Stimulated activated CD8-positive, alpha-beta memory T cell treated with anti-CD3 and anti-CD28 coated beads, Interleukin-12 subunit alpha, Interleukin-12 subunit beta, amount 100 ng/mL, for 24 hours (primary cell): ENCODE measurements around the gene TMEM37.

Experiments
- DNase-seq: peaks from one replicate; pipeline ENCODE4 v3.0.0-alpha.2; 2020; ENCODE audit errors: extremely low read depth

Gene TMEM37

DNA sequence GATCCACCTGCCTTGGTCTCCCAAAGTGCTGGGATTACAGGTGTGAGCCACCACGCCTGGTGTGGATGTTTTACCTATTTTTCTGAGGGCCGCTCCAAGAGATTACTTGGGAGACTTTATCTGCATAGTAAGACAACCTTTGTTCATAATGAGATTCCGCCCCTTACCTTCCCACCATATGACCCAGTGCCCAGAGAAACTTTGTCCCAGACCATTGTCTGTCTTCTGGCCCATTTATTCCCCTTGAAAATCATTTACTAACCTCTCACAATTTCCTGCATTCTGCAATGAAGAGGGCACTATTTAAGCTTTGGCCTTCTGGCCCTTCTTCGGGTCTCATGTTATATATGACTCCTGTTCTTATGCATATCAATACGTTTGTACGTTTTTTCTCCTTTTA is 13.7 kb upstream of the TMEM37 start:
- DNase-seq = no peak

DNA sequence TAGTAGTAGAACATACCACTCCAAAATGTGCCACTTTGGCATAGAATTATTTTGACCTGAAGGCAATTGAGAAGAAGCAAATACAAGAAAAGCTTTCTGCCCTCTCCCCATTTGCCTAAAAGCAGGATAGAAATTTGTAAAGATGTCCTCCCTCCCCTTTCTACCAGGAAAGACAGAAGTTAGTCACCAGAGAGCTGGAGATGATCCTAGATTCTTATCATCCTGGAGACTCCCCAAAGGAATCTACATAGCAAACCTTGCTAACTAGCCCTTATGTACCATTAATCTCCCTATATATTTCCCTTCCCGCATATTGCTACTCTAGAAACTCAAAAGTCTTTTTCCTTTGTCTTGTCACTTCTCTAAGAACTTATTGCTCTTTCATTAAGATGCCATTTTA is 12.6 kb upstream of the TMEM37 start:
- DNase-seq = no peak

DNA sequence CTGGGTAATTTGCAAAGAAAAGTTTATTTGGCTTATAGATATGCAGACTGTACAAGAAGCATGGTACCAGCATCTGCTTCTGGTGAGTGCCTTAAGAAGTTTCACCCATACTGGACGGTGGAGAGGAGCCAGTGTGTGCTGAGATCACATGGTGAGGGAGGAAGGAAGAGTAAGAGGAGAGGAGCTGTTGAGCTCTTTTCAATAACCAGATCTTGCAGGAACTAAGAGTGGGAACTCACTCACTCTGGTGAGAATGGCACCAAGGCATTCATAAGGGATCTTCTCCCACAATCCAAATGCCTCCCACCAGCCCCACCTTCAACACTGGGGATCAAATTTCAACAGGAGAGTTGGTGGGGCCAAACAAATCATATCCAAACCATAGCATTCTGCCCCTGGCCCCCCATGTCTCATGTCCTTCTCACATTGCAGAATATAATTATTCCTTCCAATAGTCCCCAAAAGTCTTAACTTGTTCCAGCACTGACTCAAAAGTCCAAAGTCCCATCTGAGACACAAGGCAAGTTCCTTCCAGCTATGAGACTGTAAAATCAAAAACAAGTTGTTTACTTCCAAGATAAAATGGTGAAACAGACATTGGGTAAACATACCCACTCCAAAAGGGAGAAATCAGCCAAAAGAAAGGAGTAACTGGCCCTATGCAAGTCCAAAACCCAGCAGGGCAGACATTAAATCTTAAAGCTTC is 11.7 kb upstream of the TMEM37 start:
- DNase-seq = no peak

DNA sequence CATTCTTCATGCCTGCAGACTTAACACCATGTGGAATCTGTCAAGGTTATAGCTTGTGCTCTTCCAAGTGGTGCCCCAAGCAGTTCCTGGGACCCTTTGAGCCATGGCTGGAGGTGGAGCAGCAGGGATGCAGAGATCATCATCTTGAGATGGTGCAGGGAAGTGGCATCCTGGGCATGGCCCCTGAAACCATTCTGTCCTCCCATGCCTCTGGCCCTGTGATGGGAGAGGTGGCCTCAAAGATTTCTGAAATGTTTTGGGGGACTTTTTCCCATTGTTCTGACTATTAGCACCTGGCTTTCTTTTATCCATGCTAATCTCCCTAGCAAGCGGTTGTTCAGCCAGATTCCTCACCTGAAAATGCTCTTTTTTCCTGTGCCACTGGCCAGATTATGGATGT is 10.3 kb upstream of the TMEM37 start:
- no peak for DNase-seq

DNA sequence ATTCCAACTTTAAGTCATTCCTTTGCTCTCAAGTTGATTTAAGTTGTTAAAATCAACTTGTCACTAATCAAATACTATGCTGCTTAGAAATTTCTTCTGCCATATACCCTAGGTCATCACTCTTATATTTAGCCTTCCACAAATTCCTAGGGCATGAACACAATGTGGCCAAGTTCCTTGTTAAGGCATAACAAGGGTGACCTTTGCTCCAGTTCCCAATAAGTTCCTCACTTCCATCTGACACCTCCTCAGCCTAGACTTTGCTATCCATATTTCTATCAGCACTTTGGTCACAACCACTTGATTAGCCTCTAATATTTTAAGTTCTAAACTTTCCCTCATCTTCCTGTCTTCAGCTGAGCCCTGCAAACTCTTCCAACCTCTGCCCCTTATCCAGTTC is 9.9 kb upstream of the TMEM37 start:
- DNase-seq = no peak

DNA sequence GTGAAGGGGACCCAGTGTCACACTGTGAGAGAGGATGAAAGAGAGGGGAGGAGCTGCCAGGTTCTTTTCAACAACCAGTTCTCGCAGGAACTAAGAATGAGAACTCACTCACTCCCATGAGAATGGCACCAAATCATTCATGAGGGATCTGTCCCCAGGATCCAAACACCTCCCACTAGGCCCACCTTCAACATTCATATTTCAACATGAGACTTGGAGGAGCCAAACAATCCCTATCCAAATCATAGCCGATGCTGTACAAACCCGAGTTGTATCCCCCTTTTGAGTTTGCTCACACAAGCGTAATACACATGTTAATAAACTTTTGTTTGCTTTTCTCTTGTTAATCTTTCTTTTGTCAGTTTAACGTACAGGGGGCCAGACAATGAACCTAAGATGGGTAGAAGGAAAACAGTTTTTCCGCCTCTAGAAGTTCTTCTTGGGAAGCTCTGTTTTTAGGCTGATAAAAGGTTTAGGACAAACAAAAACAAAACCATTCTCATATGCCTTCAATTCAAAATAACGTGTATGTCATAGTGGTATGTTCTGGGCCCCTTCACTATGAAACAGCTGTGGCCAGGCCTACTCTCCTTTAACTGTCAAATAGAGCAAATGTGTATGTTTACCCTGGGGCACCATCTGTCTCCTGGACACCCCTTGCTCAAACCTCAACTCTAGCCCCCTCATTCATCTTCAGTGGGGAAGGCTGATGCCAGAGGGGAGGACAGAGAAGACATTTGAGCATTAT is 9.1 kb upstream of the TMEM37 start:
- DNase-seq = no peak

DNA sequence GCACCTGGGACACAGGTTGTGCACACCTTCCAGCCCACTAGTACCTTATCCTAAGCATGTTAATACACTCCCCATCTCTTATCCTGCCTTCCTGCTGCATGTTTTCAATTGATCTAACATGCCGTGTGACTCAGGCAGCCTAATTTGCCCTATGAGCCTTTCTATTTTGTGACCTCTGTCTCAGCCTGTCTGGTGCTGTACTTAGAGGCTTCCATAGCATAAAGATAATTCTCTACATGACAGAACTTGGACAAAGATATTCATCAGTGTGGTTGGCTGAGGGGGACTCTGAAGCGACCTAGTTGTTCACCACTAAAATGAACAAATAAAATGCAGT is 8.6 kb upstream of the TMEM37 start:
- no peak for DNase-seq

DNA sequence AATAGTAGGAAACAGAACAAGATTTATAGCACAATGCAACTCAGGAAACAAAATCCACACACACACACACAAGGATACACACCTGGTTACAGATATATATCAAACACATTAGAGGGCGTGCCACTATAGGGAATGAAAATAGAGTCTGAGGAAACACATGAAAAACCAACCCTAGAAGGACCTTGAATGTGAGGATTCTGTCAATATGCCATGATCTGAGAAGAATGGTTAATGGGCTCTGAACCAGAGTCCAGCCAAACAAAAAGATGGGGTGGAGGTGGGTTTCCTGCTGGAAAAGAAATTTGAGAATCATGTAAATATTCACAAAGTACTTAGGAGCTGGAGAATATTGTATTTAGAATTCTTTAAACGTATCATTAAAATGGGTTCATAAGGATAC is 7.8 kb upstream of the TMEM37 start:
- DNase-seq = no peak

DNA sequence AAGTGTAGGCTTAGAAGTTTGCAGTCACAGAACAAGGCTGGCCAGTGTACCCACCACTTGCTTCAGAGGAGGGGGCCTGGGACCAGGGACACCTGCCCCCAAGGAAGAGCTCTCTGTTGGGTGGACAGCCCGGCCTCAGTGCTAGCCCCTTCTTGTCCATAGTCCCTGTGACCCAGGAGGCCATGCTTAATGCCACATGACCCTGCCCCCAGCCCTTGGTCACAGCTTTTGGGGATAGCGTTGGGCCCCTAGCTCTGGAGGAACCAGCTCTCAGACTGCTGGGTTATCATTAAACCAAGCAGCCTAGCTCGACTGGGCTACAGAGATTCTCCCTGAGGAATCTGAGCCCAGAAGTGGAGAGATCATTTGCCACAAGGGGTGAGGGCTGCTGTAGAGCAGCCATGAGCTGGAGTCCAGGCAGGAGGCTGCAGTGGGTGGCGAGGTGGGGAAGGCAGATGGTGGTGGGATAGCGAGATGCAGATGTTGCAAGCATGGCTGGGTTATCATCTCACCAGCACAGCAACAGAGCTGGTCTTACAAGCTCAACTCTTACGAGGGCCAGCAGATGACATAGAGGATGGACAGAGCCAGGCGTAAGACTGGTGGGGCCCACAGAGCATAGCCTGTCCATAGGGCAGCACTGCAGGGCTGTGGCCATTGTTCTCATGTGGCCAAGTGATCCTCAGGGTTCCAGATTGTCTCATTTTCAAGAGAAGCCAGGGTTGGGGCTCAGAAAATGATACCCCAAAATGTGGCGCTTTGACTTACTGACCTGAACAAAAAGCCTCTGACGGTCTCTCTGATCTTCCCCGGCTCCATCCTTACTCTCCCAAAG is 7.2 kb upstream of the TMEM37 start:
- DNase-seq = no peak

DNA sequence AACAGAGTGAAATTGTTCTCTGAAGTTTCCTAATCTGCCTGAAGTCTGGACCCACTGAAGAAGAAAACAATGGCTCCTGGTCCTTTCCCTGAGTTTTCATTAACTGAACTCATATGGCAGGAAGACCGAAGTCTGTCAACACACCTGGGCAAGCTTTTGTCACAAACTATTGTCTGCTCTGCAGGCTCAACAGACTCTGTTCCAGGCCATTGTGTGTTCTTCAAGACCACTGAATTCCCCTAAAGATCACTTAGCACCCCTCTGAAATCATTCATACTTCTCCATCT is 6.6 kb upstream of the TMEM37 start:
- no peak for DNase-seq

DNA sequence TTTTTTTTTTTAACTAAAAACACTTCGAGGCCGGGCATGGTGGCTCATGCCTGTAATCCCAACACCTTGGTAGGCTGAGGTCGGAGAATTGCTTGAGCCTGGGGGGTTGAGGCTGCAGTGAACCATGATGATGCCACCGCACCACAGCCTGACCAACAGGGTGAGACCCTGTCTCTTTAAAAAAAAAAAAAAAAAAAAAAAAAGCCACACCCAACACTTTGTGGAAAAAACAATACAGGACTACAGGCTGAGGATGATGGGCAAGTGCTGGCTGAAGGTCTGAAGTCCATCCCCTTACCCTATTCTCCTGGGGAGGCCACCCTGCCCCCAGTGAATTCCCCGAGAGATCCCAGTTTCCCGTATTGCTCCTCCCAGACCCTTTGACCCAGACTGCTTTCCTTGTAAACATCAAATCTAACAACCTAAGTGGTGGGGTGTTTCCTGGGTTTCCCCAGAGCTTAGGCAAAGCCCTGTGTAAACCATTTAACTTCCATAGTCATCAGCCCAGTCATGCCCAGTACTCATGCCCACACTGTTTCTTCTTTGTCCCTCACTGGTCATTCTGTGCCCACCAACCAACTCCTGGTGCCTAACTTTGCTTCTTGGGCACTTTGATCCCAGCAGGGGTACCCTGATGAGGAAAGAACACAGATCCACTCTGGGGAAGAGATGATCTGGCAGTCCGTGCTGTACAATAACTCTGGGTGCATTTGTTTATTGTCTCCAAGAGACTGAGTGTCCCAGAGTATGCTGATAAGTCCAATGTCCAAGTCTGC is 5.8 kb upstream of the TMEM37 start:
- DNase-seq = no peak

DNA sequence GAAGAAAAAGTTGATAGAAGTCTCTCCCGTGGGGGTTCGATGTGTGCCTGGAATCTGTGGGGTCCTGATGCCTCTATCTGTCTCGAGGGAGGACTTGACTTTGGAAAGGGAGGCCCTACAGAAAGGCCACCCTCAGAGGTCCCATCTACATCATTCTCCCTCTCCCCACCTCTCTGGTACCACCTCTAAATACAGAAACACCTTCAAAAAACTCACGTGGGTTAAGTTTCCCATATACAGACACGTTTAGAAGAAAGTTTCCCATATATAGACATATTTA is 5.3 kb upstream of the TMEM37 start:
- DNase-seq = no peak

DNA sequence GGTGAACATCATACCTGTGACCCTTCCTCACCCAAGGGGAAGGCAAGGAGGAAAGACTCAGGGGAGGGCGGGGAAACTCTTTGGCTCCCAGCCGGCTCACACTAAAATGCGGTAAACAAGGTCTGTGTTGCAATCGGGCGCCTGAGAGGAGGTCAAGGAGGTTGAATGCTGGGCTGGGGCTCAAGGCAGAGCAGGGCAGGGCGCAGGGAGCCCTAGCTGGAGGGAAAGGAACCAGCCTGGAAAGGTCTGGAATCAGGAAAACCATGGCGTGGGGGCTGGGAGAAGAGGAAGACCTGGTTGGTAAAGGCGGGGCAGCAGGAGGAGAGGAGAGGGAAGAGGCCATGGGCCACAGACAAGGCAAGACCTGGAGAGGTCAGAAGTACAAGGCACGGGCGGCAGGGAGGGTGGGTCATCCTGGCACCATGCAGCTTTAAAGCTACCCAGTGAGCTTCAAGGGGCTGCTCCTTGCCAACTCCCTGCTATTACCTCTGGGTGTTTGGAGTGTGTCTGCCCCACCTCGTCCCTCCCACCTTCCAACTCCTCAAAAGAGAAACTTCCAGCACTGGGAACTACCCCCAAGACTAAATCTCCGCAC is 4.8 kb upstream of the TMEM37 start:
- no peak for DNase-seq

DNA sequence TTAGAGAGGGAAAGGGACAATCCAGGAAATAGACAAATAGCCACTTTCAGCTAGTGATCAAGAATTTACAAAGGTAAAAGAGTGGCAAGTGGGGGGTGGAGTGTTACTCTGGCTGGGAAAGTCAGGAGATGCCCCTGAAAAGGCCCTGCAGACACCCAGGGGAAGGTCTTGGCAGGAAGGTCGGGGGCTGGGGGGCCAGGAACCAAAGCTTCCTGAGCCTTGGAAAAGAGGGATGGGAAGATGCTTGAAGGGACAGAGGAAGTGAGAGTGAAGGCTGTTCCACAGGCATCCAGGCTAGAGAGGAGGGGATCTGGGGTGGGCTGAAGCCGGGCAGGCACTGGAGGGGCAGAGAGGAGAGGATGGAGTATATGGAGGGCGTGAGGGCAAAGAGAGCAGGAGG is 3.9 kb upstream of the TMEM37 start:
- no peak for DNase-seq

DNA sequence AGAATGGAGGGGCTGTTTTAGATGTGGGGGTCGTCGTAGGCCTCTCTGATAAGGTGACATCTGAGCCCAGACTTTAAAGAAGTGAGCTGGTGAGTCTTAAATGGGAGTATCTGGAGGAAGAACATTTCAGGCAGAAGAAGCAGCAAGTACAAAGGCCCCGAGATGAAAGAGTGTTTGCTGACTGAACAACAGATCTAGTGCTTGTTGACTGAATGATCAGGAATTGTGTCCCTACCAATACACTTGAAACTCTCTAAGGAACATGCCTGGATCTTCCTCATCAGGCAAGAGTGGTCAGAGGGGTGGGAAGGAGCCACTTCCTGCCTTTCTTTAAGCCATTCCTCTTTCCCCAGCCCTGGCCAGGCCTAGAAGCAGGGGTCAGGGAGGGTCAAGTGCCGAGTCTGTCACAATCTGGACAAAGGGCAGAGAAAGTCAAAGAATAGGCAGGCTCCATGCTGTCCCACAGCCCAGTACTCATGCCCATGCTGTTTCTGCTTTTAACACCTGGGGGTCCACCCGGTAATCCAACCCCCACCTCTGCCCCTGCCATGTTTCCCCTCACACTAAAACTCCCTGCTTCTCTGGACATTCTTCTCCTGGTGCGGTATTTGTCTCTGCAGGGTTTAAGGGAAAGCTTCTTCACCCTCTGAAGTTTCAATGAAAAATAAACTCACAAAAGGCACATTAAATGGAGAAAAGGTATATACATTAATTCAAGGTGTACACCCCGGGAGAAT is 3.0 kb upstream of the TMEM37 start:
- no peak for DNase-seq

DNA sequence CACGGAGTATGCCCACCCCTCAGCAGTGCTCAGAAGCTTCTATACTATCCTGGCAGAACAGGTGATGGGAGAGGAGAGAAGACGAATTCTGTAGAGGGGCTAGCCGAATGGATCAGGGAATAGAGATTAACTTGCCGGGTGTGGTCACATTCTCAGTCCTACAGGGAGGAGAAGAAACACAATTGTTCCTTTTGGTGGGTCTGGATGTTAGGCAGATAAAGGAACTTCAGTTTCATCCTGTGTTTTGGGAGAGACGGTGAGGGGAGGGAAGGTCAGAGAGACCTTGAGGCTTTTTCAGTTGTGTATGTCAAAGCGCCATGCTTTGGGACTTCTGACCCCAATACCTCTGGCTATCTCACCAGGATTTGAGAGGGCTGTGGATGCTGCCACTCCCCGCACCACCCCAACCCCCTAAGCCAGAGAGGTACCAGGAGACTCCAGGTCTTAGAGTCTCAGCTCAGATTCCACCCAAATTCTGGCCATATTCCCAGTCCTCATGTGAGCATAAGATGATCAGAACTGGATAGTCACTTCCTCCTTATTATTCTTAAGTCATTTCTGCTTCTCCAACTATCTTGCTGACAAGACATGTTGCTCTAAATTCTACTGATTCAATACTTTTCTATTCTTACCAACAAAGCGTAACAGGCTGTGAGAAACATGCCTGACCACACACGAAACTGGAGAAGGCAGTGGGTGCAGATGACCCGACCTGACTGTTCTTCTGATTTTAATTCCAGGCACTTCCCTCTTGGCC is 2.3 kb upstream of the TMEM37 start:
- DNase-seq = no peak

DNA sequence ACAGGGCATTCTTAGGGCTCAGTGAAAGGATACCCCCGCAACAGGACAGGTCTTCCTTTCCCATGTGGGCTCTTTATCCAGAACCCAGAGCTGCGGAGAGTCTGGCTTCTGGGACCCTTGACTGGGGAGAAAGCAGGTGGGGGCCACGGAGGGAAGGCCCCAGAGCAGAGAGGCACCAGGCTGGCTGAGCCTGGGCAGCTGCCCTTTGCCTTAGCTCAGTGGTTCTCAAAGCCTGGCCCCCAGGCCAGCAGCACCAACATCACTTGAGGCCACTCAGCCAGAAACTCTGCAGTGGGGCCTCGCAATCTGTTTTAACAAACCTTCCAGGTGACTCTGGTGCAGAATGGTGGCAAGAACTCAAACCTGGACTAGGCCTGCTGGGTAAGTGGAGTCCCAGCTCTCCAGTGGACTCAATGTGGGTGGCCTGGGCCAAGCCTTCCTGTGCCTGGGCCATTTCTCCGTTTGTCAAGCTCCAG is 1.6 kb upstream of the TMEM37 start:
- DNase-seq = no peak

DNA sequence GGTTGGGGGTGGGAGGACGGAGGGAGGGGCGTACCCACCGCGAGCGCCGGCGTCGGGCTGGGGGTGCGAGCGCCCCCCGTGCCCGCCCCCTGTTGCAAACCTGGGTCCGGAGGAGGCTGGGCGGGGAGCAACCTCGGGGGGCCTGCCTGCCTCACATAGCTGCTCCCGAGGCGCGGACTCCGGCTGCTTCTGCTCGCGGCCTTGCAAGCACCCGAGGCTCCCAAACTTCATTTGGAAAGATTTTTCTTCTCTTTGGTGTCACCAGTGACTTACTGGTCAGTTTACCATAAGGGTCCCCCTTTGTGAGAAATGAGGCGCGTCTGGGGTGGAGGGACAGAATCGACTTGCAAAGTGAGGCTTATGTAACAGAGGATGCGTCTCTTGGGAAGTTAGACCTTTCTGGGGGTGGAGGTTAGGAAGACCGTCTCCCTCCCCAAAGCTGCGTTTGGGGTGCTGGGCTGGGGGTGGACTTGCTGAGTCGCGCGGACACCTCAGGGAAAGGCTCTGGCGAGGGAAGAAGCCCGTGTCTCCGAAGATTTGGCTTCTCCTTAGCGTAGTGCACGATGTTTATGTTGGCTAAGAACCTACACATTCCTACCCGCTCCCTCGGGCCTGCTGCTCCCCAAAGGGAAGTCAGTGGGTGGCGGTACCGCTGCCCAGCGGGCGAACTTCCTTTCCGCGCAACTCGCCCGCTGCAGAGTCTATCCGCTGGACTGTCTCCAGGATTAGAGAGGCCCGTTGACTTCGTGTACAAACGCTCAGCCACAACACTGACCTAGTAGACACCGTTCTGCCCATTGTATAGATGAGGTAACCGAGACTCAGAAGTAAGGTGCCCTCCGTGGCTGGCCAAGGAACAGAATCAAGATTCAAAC is 559 bp downstream of the TMEM37 start:
- DNase-seq = no peak

DNA sequence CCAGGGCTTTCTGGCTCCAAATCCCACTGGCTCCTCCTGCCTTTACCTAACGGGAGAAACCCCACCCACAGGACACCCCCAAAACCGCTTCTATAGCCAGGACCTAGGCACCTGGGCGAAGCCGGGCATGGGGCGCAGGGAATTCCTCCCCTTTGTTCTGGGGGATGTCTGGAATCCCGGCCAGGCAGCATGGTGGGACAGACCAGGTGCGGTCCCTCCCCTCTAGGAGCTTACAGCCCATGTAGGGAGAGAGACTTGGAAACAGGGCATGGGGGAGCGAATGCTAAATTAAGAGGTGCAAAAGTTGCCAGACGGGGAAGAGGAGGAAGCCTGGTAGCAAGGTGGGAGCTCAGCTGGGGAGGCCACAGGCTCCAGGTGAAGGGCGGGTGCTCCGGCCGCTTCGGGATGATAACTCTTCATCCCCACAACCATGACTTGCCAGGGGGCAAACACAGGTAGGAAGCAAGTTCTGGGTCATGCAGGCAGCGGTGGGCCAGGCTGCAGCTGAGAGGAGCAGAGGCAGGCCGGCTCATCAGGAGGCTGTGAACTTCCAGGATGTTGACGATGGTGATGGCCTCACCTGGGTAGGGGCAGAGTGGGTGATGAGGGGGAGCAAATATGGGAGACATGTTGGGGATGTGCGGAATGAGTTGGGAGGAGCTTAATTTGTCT is 1.3 kb downstream of the TMEM37 start:
- DNase-seq = no peak
